Upper lobe of left lung (tissue), 4 donors: ENCODE measurements around the gene PHACTR1.

Experiments used
- EP300 ChIP-seq, 4 donors: sonication (generic); formaldehyde crosslinking; IDR thresholded peaks; one replicate each; pipeline ENCODE4 v1.5.1; 2017; ENCODE audit warnings: antibody characterized with exemption in 4 of 4, control low read depth in 2 of 4
- POLR2A ChIP-seq, 4 donors: fragments of 450-650 bp; IDR thresholded peaks; one replicate each; pipeline ENCODE4 v1.5.1; 2016 to 2017; ENCODE audit warnings: antibody characterized with exemption in 4 of 4, mild to moderate bottlenecking in 2 of 4
- POLR2AphosphoS5 ChIP-seq, 2 donors: sonication (generic); formaldehyde crosslinking; IDR thresholded peaks; one replicate each; pipeline ENCODE4 v1.5.1; 2017; ENCODE audit warnings: antibody characterized with exemption in 2 of 2
- TF ChIP-seq, protein P1 (sequence below), 6 experiments: fragments of 450-650 bp in 4 of 6; fragments of 200-600 bp in 2 of 6; sonication (generic) in 2 of 6; IDR thresholded peaks; one replicate each; pipeline ENCODE4 v1.5.1; 2016 to 2019; ENCODE audit warnings: antibody characterized with exemption in 6 of 6

DNA sequence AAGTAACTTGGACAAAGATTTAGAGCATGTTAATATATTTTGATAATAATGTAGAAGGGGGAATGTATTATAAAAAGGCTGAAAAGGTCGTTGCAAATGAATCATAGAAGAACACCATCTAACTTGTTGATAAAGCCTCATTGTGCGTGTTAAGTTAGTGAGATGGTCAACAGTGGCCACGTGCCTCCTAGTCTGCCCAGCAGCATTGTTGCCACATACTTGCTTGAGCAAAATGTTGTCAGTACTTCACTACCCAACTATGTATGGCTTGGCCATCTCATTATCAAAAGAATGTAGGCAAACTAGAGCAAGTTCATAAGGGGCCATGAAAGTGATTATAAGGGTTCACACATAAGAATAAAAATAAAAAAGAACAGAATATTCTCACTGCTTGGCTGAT is 84.6 kb downstream of the PHACTR1 start:
- TF ChIP-seq, protein P1, sequence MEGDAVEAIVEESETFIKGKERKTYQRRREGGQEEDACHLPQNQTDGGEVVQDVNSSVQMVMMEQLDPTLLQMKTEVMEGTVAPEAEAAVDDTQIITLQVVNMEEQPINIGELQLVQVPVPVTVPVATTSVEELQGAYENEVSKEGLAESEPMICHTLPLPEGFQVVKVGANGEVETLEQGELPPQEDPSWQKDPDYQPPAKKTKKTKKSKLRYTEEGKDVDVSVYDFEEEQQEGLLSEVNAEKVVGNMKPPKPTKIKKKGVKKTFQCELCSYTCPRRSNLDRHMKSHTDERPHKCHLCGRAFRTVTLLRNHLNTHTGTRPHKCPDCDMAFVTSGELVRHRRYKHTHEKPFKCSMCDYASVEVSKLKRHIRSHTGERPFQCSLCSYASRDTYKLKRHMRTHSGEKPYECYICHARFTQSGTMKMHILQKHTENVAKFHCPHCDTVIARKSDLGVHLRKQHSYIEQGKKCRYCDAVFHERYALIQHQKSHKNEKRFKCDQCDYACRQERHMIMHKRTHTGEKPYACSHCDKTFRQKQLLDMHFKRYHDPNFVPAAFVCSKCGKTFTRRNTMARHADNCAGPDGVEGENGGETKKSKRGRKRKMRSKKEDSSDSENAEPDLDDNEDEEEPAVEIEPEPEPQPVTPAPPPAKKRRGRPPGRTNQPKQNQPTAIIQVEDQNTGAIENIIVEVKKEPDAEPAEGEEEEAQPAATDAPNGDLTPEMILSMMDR (IDR thresholded peaks at IDR 0.05): no peak
- no peak for TF ChIP-seq POLR2A (IDR thresholded peaks at IDR 0.05)
- no peak for TF ChIP-seq POLR2AphosphoS5 (IDR thresholded peaks at IDR 0.05)
- no peak for TF ChIP-seq EP300 (IDR thresholded peaks at IDR 0.05)
